ENCODE results near the gene ATP13A4. TPM values are rescaled to one million over a fixed set of nuclear protein-coding genes. Genes with fewer than 3 reads are reported as not detected.
A peak's percentile ranks its signal among the peaks of the same experiment; 100 is the strongest.

Gene ATP13A4
- total RNA-seq, 2 experiments from 2014 or later: 4.0 to 4.2 TPM

DNA sequence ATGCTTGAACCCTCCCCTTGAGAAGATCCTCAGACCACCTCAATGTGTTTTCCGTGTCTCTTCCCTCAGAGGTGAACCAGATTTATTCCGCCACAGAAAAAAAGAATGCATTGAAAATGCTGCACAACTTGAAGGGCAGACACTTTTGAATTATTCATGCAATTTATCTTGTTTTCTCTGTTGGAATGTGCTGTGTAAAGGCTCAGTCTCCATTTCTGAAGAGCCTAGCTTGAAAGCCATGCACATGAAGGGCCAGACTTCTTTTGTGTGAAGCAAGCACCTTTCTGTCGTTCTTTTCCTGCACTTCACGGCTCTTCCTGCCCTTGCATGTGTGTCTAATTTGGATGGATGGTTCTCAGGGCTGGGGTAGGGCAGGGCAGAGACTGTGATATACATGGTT, 97.2 kb downstream of the ATP13A4 start:
- H3K4me3 Mint-ChIP-seq: no peak overlapping the region
- POLR2A ChIA-PET: no interaction called here
- H3K27me3 Mint-ChIP-seq: peaks cover 1% of the 10 kb centered on the region
- no peak overlapping the region for H3K27ac Mint-ChIP-seq
- H3K36me3 Mint-ChIP-seq: no peaks in the 10 kb centered on the region
- DNase-seq (no peak), ATAC-seq (ENCODE audit: low read depth) (no peak)
- peaks cover 1% of the 10 kb centered on the region for H3K9me3 Mint-ChIP-seq
- no peaks in the 10 kb centered on the region for H3K4me1 Mint-ChIP-seq

DNA sequence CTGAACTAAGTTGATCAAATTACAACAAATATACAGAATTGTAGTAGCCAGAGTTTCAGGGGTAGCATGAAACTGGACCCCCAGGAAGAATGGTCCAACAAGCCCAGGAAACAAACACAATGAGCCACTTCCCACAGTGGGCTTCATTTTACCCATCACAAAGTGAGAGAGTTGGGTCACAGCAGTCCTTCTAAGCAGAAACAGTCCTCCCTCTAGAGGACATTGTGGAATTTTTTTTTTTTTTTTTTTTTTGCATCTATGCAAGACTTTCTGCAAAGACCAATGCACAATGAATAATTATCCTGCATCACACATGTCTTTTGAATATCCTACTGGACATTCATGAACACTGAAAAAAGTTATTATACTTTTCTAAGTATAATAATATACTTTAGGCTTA, 102.4 kb downstream of the ATP13A4 start:
- POLR2A ChIA-PET: no interaction called here
- no peak overlapping the region for H3K27ac Mint-ChIP-seq
- DNase-seq: no peak
- H3K4me3 Mint-ChIP-seq: no peak overlapping the region
- H3K27me3 Mint-ChIP-seq: no peaks in the 10 kb centered on the region
- H3K4me1 Mint-ChIP-seq: peaks cover 1% of the 10 kb centered on the region
- ATAC-seq (ENCODE audit: low read depth): no peak
- H3K9me3 Mint-ChIP-seq: peaks cover 1% of the 10 kb centered on the region
- H3K36me3 Mint-ChIP-seq: no peaks in the 10 kb centered on the region

DNA sequence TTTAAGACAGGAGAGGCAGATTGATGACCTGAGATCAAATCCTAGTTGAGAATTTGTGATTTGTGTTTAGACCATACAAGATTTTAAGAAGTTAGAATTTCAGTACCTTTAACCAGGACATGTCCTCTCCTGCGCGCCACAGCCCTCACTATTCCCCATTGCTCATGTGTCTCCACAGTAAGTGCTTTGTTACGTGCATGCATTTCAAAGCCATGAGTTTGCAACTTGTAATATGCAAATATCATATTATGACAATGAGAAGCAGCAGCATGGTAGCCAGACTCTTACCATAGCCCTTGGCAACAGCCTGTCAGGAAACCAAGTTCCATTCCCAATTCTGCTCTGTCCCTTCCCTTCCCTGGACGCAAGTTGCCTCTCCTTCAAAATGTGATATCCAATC, 102.8 kb downstream of the ATP13A4 start:
- no peak for ATAC-seq (ENCODE audit: low read depth)
- H3K36me3 Mint-ChIP-seq: no peaks in the 10 kb centered on the region
- peaks cover 1% of the 10 kb centered on the region for H3K4me1 Mint-ChIP-seq

DNA sequence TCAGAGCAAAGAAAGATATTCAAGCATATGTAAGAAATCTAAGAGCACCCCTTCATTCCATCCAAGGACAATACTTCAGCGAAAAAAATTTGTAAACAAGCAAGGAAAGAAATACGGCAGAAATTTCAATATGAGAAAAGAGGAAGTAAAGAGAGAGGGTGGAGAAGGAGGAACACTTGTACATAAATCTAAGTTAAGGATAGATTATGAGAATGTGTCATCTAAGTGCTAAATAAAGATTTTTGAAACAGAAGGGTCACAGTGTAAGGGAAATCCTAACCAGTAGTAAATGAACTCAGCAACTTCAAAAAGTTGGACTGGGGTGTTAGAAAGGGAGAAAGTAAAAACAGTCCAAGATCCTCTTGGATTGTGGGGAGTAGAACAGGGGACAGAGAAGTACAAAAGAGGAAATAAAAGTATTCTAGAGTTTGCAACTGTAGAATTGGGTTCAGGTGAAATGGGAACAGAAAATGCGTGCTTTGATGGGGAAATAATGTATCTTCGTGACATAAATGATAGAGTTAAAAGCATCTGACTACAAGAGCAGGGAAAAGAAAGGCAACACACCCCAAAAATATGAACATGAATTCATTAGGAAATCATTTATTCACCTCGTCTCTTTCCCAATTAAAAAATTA, 107.6 kb downstream of the ATP13A4 start:
- Mint-ChIP-seq H3K4me3 (no peak overlapping the region), H3K27ac (no peak overlapping the region), H3K4me1 (peaks cover 1% of the 10 kb centered on the region), H3K9me3 (no peaks in the 10 kb centered on the region), H3K27me3 (no peaks in the 10 kb centered on the region), H3K36me3 (no peaks in the 10 kb centered on the region)
- POLR2A ChIA-PET: no interaction called here
- ATAC-seq (ENCODE audit: low read depth) (no peak), DNase-seq (no peak)

More for the DNA sequence above, 102.8 kb downstream of the ATP13A4 start:
- Mint-ChIP-seq H3K9me3 (peaks cover 1% of the 10 kb centered on the region), H3K27me3 (no peaks in the 10 kb centered on the region), H3K27ac (no peak overlapping the region), H3K4me3 (no peak overlapping the region)
- POLR2A ChIA-PET: no interaction called here
- no peak for DNase-seq

DNA sequence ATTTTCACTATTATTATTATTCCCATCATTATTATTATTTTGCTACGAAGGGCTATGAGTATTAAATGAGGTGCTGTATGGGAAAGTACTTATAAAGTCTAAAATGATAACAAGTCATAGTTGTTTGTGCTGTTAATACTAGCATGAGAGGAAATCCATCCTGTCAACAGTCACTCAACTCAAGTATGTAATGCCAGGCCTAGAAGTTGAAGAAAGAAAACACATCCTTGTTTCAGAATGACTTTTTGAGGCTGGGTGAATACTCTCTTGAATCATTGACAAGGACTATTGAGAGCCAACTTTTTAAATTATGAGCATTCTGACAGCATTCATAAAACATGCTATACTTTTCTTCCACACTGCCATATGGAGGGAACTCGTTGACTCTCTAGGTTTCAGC, 115.3 kb downstream of the ATP13A4 start:
- H3K4me3 Mint-ChIP-seq: no peak overlapping the region
- no peaks in the 10 kb centered on the region for H3K4me1 Mint-ChIP-seq
- POLR2A ChIA-PET: no interaction called here
- DNase-seq (no peak), ATAC-seq (ENCODE audit: low read depth) (no peak)
- no peak overlapping the region for H3K27ac Mint-ChIP-seq
- peaks cover 1% of the 10 kb centered on the region for H3K36me3 Mint-ChIP-seq
- no peaks in the 10 kb centered on the region for H3K27me3 Mint-ChIP-seq
- peaks cover 1% of the 10 kb centered on the region for H3K9me3 Mint-ChIP-seq

DNA sequence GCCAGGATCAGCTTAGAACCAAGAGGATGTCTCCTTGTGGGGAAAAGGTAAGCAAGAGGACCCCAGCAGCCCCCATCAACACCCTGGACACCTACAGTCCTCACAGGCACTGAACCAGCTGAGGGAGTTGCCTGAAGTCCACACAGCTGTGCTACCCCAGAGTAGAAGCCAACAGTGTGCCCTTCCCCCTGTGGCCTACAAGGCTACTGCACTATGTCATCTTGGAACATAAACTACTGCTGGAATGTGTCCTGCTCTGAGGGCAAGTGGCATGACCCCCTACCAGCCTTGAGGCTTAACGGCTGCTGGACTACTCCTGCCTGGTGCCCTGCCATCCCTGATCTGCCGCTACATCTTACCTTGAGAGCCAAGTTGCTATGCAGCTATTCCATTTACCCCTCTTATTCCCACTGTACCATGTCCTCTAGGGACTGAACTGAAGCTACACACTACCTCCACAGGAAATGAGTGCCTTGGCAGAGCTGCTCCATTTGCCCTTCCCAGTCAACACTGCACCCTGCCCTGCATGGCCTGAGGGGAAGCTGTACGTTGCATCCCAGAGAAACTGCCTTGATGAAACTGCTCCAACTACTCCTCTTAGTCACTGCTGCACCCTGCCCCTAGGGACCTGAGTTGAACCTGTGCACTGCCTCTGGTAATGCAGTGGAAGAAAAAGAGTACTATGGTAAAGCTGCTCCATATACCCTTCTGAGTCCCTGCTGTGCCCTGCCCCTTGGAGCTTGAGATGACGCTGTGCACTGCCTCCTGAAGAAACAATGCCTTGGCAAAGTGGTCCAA, 135.9 kb downstream of the ATP13A4 start:
- no peaks in the 10 kb centered on the region for H3K4me1 Mint-ChIP-seq
- H3K4me3 Mint-ChIP-seq: no peak overlapping the region
- ATAC-seq (ENCODE audit: low read depth): no peak
- no peaks in the 10 kb centered on the region for H3K27me3 Mint-ChIP-seq
- DNase-seq: no peak
- H3K36me3 Mint-ChIP-seq: no peaks in the 10 kb centered on the region
- H3K27ac Mint-ChIP-seq: no peak overlapping the region
- H3K9me3 Mint-ChIP-seq: peaks cover 14% of the 10 kb centered on the region
- POLR2A ChIA-PET: no interaction called here

DNA sequence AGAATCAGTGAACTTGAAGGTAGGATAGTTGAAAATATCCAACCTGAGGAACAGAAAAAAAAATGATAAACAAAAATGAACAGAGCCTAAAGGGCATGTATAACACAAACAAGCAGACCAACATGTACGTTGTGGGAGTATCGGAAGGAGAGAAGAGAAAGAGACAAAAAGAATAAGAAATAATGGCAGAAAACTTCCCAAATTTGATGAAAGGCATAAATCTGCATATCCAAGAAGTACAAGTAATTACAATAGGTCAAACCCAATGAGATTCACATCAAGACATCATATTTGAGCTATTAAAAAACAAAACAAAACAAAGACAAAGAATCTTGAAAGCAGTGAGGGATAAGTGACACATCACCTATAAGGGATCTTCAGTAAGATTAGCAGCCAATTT, 138.1 kb downstream of the ATP13A4 start:
- peak overlapping the region; percentile 14 for H3K27ac Mint-ChIP-seq
- ATAC-seq (ENCODE audit: low read depth) (no peak), DNase-seq (no peak)
- H3K4me3 Mint-ChIP-seq: no peak overlapping the region
- H3K4me1 Mint-ChIP-seq: no peaks in the 10 kb centered on the region
- POLR2A ChIA-PET: no interaction called here
- H3K9me3 Mint-ChIP-seq: peaks cover 15% of the 10 kb centered on the region
- no peaks in the 10 kb centered on the region for H3K27me3 Mint-ChIP-seq
- H3K36me3 Mint-ChIP-seq: no peaks in the 10 kb centered on the region

DNA sequence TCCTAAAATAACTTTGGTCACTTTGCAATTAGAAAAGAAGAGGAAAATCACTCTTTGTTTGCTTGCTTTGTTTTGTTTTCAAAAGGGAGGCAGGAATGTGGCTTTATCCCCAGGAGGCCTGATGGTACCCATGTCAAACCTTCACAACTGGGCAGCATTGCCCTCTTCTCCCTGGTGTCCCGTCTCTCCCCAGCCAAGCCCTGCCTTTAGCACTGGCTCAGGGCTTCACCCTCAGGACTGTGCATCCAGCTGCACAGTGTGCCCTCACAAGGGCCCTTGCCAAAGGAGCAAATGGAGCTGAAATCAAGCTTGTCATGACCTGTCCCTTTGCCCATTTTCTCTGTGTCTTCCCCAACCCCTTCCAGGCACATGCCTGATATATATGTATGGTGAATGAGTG, 147.0 kb downstream of the ATP13A4 start:
- POLR2A ChIA-PET: no interaction called here
- DNase-seq: no peak

DNA sequence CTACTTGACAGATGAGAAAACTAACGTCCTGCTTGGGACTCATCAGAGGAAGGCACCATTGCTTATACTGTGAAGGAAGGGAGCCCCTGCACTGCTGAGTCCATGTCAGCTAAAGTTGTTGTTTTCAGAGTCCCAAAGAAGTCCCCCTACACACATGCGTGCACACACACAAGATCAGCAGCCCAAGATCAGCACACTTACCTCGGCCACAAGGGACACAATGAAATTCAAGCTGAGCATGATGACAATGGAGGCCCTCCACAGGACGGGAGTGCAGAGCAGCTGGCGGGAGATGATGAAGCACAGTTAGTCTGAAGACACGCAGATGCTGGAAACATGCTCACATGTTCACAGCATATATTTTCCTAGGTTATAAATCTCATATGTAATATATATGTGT, 147.6 kb downstream of the ATP13A4 start:
- POLR2A ChIA-PET: no interaction called here
- H3K9me3 Mint-ChIP-seq: no peaks in the 10 kb centered on the region
- H3K27ac Mint-ChIP-seq: no peak overlapping the region
- no peak overlapping the region for H3K4me3 Mint-ChIP-seq
- peaks cover 3% of the 10 kb centered on the region for H3K4me1 Mint-ChIP-seq
- no peak for ATAC-seq (ENCODE audit: low read depth)
- no peak for DNase-seq
- H3K36me3 Mint-ChIP-seq: no peaks in the 10 kb centered on the region
- no peaks in the 10 kb centered on the region for H3K27me3 Mint-ChIP-seq

More for the DNA sequence above, 147.0 kb downstream of the ATP13A4 start:
- H3K27me3 Mint-ChIP-seq: no peaks in the 10 kb centered on the region
- no peak for ATAC-seq (ENCODE audit: low read depth)
- no peaks in the 10 kb centered on the region for H3K9me3 Mint-ChIP-seq
- no peaks in the 10 kb centered on the region for H3K36me3 Mint-ChIP-seq
- peaks cover 3% of the 10 kb centered on the region for H3K4me1 Mint-ChIP-seq
- H3K4me3 Mint-ChIP-seq: no peak overlapping the region
- H3K27ac Mint-ChIP-seq: no peak overlapping the region

DNA sequence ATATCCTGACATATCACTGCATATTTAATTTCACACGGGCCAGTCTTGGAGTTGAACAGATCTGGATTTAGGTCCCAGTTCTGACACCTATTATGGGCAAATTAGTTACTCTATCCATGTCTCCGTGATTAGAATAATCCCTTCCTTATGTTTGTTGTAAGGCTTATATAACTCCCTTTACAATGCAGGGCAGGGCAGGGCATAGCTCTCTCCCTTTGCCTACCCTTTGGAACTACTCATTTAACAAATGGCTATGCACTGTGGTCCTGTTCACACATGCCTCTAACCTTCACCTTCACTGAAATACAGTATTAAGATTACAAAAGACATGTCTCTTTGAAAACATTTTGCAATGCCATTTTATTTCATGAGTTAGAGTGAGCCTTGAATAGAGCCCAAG, 151.4 kb downstream of the ATP13A4 start:
- H3K27me3 Mint-ChIP-seq: no peaks in the 10 kb centered on the region
- no peak for ATAC-seq (ENCODE audit: low read depth)
- no peak overlapping the region for H3K27ac Mint-ChIP-seq

DNA sequence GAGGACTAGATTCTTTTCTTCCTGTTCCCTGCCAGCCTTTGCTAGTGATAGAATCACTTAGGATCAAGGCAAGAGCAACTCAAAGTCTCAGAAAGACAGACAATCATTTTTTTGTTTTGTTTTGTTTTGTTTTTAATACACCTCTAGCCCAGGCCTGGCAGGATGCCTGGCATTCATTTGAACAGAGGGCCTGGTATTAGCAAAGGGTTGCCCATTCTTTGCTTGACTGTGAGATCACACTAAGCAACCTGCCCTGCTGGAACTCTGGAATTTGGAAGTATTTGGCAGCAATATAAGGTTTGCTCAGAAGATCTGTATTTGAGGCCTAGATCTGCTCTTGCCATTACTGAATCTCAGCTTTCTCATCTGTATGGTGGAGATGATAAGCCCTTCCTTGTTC, 154.4 kb downstream of the ATP13A4 start:
- Mint-ChIP-seq H3K4me1 (no peaks in the 10 kb centered on the region), H3K4me3 (no peak overlapping the region), H3K27me3 (no peaks in the 10 kb centered on the region), H3K9me3 (no peaks in the 10 kb centered on the region), H3K27ac (no peak overlapping the region), H3K36me3 (no peaks in the 10 kb centered on the region)
- DNase-seq: no peak
- POLR2A ChIA-PET: no interaction called here
- no peak for ATAC-seq (ENCODE audit: low read depth)

More for the DNA sequence above, 151.4 kb downstream of the ATP13A4 start:
- POLR2A ChIA-PET: no interaction called here
- Mint-ChIP-seq H3K4me1 (no peaks in the 10 kb centered on the region), H3K9me3 (no peaks in the 10 kb centered on the region), H3K36me3 (no peaks in the 10 kb centered on the region), H3K4me3 (no peak overlapping the region)
- DNase-seq: no peak

DNA sequence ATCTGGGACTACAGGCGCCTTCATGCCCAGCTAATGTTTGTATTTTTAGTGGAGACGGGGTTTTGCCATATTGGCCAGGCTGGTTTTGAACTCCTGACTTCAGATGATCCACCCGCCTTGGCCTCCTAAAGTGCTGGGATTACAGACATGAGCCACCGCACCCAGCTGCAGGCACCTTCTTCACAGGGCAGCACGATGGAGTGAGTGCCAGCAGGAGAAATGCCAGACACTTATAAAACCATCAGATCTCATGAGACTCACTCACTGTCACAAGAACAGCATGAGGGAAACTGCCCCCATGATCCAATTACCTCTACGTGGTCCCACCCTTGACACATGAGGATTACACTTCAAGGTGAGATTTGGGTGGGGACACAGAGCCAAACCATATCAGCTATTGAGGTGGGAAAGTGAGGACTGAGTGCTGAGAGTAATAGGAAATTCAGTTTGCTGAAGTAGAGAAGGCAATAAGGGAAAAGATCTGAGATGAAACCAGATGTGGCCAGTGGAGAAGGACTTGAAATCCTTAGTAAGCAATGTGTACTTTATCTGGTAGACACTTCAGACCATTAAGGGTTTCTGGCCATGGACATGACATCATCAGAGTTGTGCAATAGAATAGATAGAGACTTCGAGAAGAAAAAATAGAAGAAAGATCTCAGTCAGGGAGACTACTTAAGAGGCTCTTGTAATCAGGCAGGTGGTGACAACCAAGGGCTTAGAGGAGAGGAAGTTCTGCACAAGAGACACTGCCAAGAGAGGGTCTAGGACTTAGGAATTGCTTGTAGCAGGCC, 158.0 kb downstream of the ATP13A4 start:
- DNase-seq: no peak
- Mint-ChIP-seq H3K27me3 (no peaks in the 10 kb centered on the region), H3K36me3 (no peaks in the 10 kb centered on the region), H3K9me3 (no peaks in the 10 kb centered on the region), H3K4me1 (no peaks in the 10 kb centered on the region), H3K4me3 (no peak overlapping the region), H3K27ac (no peak overlapping the region)
- POLR2A ChIA-PET: no interaction called here
- ATAC-seq (ENCODE audit: low read depth): no peak

DNA sequence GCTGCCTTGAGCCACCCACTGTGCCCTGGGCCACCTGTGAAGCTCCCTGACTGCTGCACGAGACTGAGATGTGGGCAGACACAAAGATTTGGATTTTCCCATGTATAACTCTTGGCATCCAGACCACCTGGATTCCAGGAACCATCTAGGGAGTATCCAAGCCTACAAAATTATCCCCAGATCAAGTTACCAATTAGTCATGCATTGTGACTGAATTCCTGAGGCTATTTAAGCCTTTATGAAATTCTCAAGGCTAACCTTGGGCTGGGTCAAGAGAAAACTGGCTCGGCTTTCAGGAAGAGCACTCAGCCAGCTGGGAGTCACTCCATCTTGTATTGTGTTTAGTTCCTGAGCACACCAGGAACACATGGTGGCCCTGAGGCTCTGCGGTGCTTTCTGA, 162.8 kb downstream of the ATP13A4 start:
- POLR2A ChIA-PET: no interaction called here
- no peaks in the 10 kb centered on the region for H3K27me3 Mint-ChIP-seq
- H3K4me1 Mint-ChIP-seq: no peaks in the 10 kb centered on the region
- H3K4me3 Mint-ChIP-seq: no peak overlapping the region
- DNase-seq (no peak), ATAC-seq (ENCODE audit: low read depth) (no peak)
- no peaks in the 10 kb centered on the region for H3K36me3 Mint-ChIP-seq
- no peak overlapping the region for H3K27ac Mint-ChIP-seq
- H3K9me3 Mint-ChIP-seq: no peaks in the 10 kb centered on the region

DNA sequence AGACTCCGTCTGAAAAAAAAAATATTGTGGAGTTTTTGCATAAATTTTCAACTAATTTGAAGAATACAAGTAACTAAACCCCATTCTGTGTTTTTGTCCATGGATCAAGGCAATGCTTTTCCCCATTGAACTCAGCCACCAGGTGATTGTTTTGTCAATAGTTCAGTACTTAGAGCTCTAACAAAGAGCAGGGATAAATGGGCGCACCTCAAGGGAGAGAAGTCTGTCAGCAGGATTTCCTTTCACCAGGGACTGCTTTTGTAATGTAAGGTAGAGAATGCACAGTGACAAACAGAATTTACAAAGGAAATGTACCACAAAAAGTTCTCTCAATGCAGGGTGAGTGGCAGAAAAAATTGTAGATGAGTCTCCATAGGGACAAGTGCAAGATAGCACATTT, 165.4 kb downstream of the ATP13A4 start:
- DNase-seq (no peak), ATAC-seq (ENCODE audit: low read depth) (no peak)
- H3K27me3 Mint-ChIP-seq: no peaks in the 10 kb centered on the region
- H3K9me3 Mint-ChIP-seq: no peaks in the 10 kb centered on the region
- no peaks in the 10 kb centered on the region for H3K36me3 Mint-ChIP-seq
- no peaks in the 10 kb centered on the region for H3K4me1 Mint-ChIP-seq
- H3K27ac Mint-ChIP-seq: no peak overlapping the region
- POLR2A ChIA-PET: no interaction called here
- H3K4me3 Mint-ChIP-seq: no peak overlapping the region
